RWPE1 (cell line): ENCODE data around the gene MYO1E.

ENCODE experiments used
- CTCF ChIA-PET: fragments of 350-600 bp; sonication (Branson Sonifier 250); formaldehyde crosslinking; extraction: SDS; loops from one replicate; lab custom pipeline; 2021; lab: Yijun Ruan, JAX
- POLR2A ChIA-PET: fragments of 400-600 bp; formaldehyde crosslinking; extraction: SDS; loops from one replicate; lab custom pipeline; 2020; ENCODE audit warnings: antibody characterized with exemption; ENCODE audit not compliant: low non-redundant PET; lab: Yijun Ruan, JAX
- DNase-seq: peaks from one replicate; pipeline ENCODE4 v3.0.0; 2012; ENCODE audit warnings: low spot score
- H3K27ac ChIP-seq: fragments of 450-650 bp; 2 replicates; pipeline ENCODE4 v1.5.1; 2017
- TF ChIP-seq, protein P1 (sequence below): fragments of 450-650 bp; conservative IDR thresholded peaks from 2 replicates; pipeline ENCODE4 v1.5.1; 2017; ENCODE audit warnings: low read depth, mild to moderate bottlenecking

The MYO1E gene

GRCh38 chr15:59369597-59369996 is 3.1 kb downstream of the MYO1E start:
- H3K27ac ChIP-seq: peak overlapping the region; percentile 85
- peak; percentile 48 for DNase-seq
- CTCF ChIA-PET: interaction anchor here (0.7 kb wide), 1 partner anchor 26 kb away, joined by 4 read pairs; no protein-coding TSS in a partner anchor
- TF ChIP-seq, protein P1, sequence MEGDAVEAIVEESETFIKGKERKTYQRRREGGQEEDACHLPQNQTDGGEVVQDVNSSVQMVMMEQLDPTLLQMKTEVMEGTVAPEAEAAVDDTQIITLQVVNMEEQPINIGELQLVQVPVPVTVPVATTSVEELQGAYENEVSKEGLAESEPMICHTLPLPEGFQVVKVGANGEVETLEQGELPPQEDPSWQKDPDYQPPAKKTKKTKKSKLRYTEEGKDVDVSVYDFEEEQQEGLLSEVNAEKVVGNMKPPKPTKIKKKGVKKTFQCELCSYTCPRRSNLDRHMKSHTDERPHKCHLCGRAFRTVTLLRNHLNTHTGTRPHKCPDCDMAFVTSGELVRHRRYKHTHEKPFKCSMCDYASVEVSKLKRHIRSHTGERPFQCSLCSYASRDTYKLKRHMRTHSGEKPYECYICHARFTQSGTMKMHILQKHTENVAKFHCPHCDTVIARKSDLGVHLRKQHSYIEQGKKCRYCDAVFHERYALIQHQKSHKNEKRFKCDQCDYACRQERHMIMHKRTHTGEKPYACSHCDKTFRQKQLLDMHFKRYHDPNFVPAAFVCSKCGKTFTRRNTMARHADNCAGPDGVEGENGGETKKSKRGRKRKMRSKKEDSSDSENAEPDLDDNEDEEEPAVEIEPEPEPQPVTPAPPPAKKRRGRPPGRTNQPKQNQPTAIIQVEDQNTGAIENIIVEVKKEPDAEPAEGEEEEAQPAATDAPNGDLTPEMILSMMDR: no peak
- POLR2A ChIA-PET: no interaction called here

DNA sequence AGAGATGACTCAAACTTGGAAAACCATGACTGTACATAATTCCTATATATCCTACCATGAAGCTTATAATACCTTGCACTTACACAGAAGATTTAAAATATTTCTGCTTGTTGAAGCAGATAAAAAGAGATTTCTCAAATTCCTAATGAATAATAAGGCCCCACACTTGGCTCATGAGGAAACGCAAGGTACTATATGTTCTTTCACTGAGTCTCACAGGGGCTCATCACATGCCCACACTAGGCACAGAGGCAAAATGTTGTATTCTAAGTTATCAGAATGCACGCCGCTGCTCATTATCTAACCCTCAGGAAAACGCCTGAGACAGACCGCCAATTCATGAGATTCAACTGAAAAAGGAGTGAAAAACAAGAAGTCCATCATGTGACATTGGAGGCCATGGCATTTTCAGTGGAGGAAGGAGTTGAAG is 5.6 kb downstream of the MYO1E start:
- TF ChIP-seq, protein P1: no peak
- peak; percentile 48 for DNase-seq
- CTCF ChIA-PET: no interaction called here
- POLR2A ChIA-PET: no interaction called here
- H3K27ac ChIP-seq: peak overlapping the region; percentile 85

DNA sequence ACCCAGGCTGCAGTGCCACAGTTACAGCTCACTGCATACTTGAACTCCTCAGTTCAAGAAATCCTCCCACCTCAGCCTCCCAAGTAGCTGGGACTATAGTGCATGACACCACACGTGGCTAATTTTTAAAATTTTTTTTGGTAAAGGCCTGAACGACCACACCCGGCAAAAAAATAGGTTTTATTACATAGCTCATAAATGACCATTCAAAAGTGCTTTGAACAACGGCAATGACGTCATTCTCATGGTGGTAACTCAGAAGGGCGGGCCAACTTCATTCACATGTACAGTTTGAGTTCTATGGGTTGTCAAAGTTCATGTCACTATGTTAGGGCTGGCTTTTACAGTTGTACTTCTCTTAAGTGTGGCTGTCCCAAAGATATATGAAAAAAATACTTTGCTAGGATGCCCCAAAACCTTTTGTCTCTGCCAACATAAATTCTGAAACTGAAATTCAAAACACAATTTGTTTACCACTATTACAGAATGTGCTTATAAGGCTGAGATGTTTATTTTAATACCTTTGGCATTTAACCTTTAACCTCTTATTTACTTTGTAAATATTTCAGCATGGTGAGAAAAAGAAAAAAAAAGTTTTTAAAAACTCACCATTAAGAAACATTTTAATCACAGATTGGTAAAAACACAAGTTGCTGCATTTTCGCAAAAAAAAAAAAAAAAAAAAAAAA is 6.2 kb downstream of the MYO1E start:
- H3K27ac ChIP-seq: peak overlapping the region; percentile 76
- no peak for DNase-seq
- POLR2A ChIA-PET: no interaction called here
- TF ChIP-seq, protein P1: no peak
- CTCF ChIA-PET: interaction anchor here (0.7 kb wide), 1 partner anchor 200 kb away, joined by 4 read pairs; no protein-coding TSS in a partner anchor

- CTCF ChIA-PET: interaction anchor here (0.6 kb wide), 1 partner anchor 19 kb away, joined by 4 read pairs; no protein-coding TSS in a partner anchor
- DNase-seq: no peak
- H3K27ac ChIP-seq: peak overlapping the region; percentile 26; the same call in 1 of the 2 replicates
- TF ChIP-seq, protein P1: no peak
- POLR2A ChIA-PET: no interaction called here
These were observed 8.4 kb downstream of the MYO1E start for GRCh38 chr15:59364248-59364647.

DNA sequence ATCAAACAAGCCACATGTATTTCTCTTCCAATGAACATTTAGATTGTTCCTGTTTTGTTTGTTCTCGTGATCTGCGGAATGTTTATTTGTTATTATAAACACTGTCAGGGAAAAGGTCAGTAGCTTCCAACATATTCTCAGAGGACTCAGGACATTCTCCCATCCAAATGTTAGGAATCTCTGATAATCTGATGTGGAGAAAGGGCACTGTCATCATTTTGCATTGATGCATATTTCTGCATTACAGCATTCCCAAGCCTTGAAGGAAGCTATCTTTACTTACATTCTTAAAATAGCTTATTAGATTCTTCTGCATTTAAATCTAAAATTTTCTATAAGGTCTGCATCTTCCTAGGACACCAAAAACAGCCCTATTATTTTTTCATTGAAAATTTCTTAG is 10.3 kb downstream of the MYO1E start:
- CTCF ChIA-PET: no interaction called here
- no peak overlapping the region for H3K27ac ChIP-seq
- POLR2A ChIA-PET: no interaction called here
- no peak for DNase-seq
- TF ChIP-seq, protein P1: no peak

- no peak for DNase-seq
- CTCF ChIA-PET: interaction anchor here (0.7 kb wide), 1 partner anchor 163 kb away, joined by 3 read pairs; no protein-coding TSS in a partner anchor
- TF ChIP-seq, protein P1: no peak
- POLR2A ChIA-PET: no interaction called here
- H3K27ac ChIP-seq: peak overlapping the region; percentile 29
These were observed 11.8 kb downstream of the MYO1E start for GRCh38 chr15:59360896-59361295.
